GM12891 (cell line): ENCODE measurements around the gene TMEM242.
"Not testable (repeated sequence)": the region's sequence is repeated elsewhere in the genome, so short reads cannot be mapped to it uniquely, and the experiment has no call there.

Source experiments
- DNase-seq: peaks from one replicate; pipeline ENCODE4 v3.0.0; 2011; ENCODE audit warnings: low spot score; ENCODE audit not compliant: insufficient read length
- FAIRE-seq: peaks from 2 replicates; lab custom pipeline; 2011; peaks lifted over from hg19 to GRCh38; lab: Jason Lieb, UNC
- PAX5 ChIP-seq: IDR thresholded peaks from 2 replicates; pipeline ENCODE4 v1.6.1; 2011; ENCODE audit warnings: low read length, moderate library complexity, mild to moderate bottlenecking; ENCODE audit not compliant: insufficient read depth, severe bottlenecking
- POLR2A ChIP-seq: IDR thresholded peaks from 2 replicates; pipeline ENCODE4 v1.6.1; 2011; ENCODE audit warnings: low read depth, low read length, control low read depth
- POLR2AphosphoS5 ChIP-seq: IDR thresholded peaks from 2 replicates; pipeline ENCODE4 v1.6.1; 2011; ENCODE audit warnings: low read depth, low read length, control low read depth
- POU2F2 ChIP-seq: IDR thresholded peaks from 2 replicates; pipeline ENCODE4 v1.6.1; 2011; ENCODE audit warnings: low read depth, mild to moderate bottlenecking, control low read depth, low read length, moderate library complexity
- SPI1 ChIP-seq: IDR thresholded peaks from 2 replicates; pipeline ENCODE4 v1.6.1; 2011; ENCODE audit warnings: low read depth, low read length, control low read depth
- TAF1 ChIP-seq: IDR thresholded peaks from 2 replicates; pipeline ENCODE4 v1.6.1; 2011; ENCODE audit warnings: low read depth, low read length, control low read depth

TMEM242 gene

GRCh38 chr6:157328108-157328692 lies 4.9 kb upstream of the TMEM242 start:
- no peak for FAIRE-seq
- no peak for TF ChIP-seq POLR2A
- TF ChIP-seq TAF1, result no peak
- no peak for TF ChIP-seq PAX5
- TF ChIP-seq POU2F2, result no peak
- TF ChIP-seq POLR2AphosphoS5, result no peak
- TF ChIP-seq SPI1, result no peak
- no peak for DNase-seq

- FAIRE-seq (no peak), DNase-seq (no peak)
- TF ChIP-seq TAF1, result no peak
- TF ChIP-seq SPI1, result no peak
- no peak for TF ChIP-seq POLR2A
- no peak for TF ChIP-seq POLR2AphosphoS5
- TF ChIP-seq POU2F2, result no peak
- TF ChIP-seq PAX5, result no peak
These were observed 3.7 kb upstream of the TMEM242 start for GRCh38 chr6:157326979-157327378.

GRCh38 chr6:157325069-157325805 lies 1.9 kb upstream of the TMEM242 start:
- no peak for TF ChIP-seq TAF1
- no peak for TF ChIP-seq POU2F2
- no peak for TF ChIP-seq SPI1
- no peak for TF ChIP-seq PAX5
- TF ChIP-seq POLR2A, result no peak
- no peak for TF ChIP-seq POLR2AphosphoS5
- no peak for FAIRE-seq

GRCh38 chr6:157323966-157324300 lies 614 bp upstream of the TMEM242 start:
- no peak for TF ChIP-seq SPI1
- no peak for TF ChIP-seq PAX5
- TF ChIP-seq POLR2AphosphoS5, result no peak
- no peak for TF ChIP-seq TAF1
- TF ChIP-seq POU2F2, result no peak
- peak; percentile 64 for FAIRE-seq
- DNase-seq, result no peak

More at GRCh38 chr6:157325069-157325805, 1.9 kb upstream of the TMEM242 start:
- no peak for DNase-seq

- TF ChIP-seq SPI1 (no peak), POLR2A (no peak), TAF1 (no peak), PAX5 (no peak), POLR2AphosphoS5 (no peak), POU2F2 (no peak)
- no peak for FAIRE-seq
- peak; percentile 75 for DNase-seq
These were observed 496 bp downstream of the TMEM242 start for GRCh38 chr6:157322792-157323254.

GRCh38 chr6:157316871-157317814 lies 6.2 kb downstream of the TMEM242 start:
- FAIRE-seq (no peak), DNase-seq (no peak)
- TF ChIP-seq PAX5 (no peak), POLR2AphosphoS5 (no peak), TAF1 (no peak), POLR2A (no peak), POU2F2 (no peak), SPI1 (no peak)

- no peak for TF ChIP-seq POU2F2
- peak; percentile 14; the same call in 1 of the 2 replicates for TF ChIP-seq SPI1
- DNase-seq (no peak), FAIRE-seq (no peak)
These were observed 8.5 kb downstream of the TMEM242 start for GRCh38 chr6:157314705-157315321.

GRCh38 chr6:157313531-157314467 lies 9.5 kb downstream of the TMEM242 start:
- TF ChIP-seq POLR2AphosphoS5, result no peak
- TF ChIP-seq POLR2A, result no peak
- TF ChIP-seq PAX5, result no peak
- no peak for TF ChIP-seq POU2F2
- no peak for TF ChIP-seq TAF1
- TF ChIP-seq SPI1, result no peak
- peak; percentile 55 for FAIRE-seq
- no peak for DNase-seq

GRCh38 chr6:157312757-157313156 lies 10.6 kb downstream of the TMEM242 start:
- TF ChIP-seq TAF1 (no peak), POLR2AphosphoS5 (no peak), POLR2A (no peak), POU2F2 (no peak), SPI1 (no peak), PAX5 (no peak)
- DNase-seq, result no peak
- peak; percentile 88 for FAIRE-seq

- FAIRE-seq, result peak; percentile 72
- DNase-seq, result not testable (repeated sequence)
These were observed 12.6 kb downstream of the TMEM242 start for GRCh38 chr6:157310693-157311092.
